Fibroblast of peridontal ligament (primary cell): ENCODE data around the gene STH.
"Not testable (repeated sequence)": the region's sequence is repeated elsewhere in the genome, so short reads cannot be mapped to it uniquely, and the experiment has no call there.

ENCODE experiments used
- DNase-seq: peaks from one replicate; pipeline ENCODE4 v3.0.0-alpha.2; 2010; ENCODE audit errors: extremely low read depth

The STH gene, protein sequence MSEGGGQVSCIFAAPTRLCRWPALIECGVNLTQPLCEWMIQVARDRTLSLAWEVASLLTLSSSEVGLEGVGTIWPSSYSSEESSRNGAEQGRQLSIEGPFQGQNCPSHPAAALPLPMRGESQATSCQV

GRCh38 chr17:45998987-45999899 is at the start of gene STH:
TSS of gene STH (plus strand) at chr17:45999250. CDS start at chr17:45999280, 30 bp downstream.
- no peak for DNase-seq

DNA sequence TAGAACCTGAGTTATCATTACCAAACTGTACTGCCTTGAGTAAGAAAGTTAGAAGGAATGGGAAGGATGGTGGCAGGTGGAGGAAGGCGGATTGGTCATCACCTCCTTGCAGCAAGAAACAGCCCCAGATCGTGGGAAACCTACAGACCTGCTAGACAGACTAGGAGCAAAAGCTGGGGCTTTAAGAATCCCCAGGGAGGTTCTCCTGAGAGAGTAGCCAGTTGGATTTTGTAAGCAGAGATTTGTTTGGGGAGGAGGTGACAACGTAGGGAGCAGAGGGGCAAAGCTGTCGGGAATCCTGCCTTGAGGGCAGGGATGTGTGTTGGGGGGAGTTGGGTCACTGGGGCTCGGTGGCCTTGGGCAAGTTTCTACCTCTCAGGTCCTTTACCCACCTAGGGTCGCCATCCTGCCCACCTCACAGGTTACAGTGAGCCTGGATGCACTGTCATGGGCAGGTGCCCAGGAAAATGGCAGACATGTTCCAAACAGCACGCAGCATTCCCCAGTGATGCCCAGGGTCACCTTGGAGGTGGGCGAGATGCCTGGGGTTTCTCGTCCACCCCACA is 49.2 kb upstream of the STH start:
- no peak for DNase-seq

DNA sequence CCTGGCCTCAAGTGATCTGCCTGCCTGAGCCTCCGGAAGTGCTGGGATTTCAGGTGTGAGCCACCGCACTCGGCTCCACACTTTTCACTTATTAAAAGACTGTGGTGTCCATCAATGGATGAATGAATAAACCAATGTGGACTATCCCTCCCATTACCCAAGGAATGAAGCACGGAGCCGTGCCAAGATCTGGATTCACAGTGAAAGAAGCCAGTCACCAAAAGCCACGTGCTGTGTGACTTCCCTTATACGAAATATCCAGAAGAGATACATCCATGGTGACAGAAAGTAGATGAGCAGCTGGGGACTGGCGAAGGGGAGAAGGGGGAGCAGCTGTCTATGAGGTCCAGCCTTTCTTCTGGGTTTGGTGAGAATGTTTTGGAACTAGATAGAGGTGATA is 48.2 kb upstream of the STH start:
- DNase-seq: no peak

DNA sequence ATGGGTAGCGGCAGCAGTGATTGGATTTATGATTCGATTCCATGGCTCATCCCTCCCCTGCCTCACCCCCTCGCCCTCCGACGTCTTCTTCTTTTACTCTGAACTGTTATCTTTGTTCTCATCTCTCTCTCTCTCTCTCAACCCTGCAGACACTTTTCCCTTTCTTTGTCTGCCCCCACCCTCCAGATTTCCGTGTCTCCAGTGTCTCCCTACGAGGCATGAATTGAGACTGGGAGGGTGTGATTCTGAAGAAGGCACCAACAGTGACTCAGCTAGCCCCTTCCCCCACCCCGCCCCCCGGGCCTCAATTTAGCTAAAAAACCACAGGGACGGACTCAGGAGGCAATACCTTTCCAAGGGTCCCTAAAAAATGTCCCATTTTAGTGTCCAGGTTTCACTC is 47.6 kb upstream of the STH start:
- DNase-seq: no peak

- no peak for DNase-seq
Observed at GRCh38 chr17:45951941-45952340, 47.1 kb upstream of the STH start.

GRCh38 chr17:45952814-45953320 is 46.2 kb upstream of the STH start:
- DNase-seq: no peak

DNA sequence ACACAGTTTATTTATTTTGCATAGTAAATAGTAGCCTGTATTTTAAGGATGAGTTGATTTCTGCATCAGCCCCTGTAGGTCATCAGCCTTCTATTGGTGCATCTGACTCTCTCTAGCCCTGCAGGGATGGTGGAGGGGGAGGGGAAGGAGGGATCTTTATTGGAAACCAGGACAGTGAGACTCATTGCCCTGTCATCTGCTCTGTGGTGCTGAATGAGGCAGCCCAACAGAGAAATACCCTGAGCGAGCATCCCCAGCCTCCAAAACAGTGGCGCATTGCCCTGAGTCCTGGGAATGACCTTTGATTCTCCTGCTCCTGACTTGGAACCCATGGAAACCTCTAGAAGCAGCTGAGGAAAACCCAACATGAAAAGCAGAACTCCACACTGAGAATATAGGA is 45.5 kb upstream of the STH start:
- no peak for DNase-seq

DNA sequence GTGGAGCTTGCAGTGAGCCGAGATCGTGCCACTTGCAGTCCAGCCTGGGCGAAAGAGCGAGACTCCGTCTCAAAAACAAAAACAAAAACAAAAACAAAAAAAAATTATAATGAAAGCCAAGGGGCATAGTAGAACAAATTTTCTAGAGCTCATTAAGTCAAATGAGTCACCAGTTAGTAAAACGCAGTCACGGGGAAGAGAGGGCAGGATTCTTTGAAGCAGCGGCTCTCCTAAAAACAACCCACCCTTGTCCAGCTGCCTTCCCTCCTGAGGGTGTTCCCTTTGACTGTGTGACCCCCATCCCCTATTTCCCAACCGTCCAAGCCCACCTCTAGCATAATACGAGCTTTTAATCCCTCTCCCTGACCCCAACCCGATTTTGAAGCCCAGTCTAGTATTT is 44.1 kb upstream of the STH start:
- DNase-seq: no peak

DNA sequence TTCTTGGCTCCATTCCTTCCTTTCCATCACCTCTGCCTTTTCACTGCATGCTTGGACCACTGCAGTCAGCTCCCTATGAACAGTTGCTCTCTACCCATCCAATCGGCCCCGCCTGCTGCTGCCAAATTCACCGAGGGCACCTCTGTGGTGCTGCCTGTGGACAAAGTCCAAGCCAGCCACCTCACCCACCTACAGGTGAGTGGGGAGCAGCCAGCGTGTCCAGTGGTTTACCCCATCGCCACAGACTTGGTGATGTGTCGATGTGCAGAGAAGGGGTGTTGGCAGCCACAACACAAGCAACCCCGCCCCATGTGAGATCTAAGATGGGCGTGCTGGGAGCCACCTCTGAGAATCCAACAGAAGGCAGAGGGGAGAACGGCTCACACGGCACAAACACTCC is 43.7 kb upstream of the STH start:
- DNase-seq: no peak

- no peak for DNase-seq
Observed at GRCh38 chr17:45956090-45956489, 43.0 kb upstream of the STH start.

DNA sequence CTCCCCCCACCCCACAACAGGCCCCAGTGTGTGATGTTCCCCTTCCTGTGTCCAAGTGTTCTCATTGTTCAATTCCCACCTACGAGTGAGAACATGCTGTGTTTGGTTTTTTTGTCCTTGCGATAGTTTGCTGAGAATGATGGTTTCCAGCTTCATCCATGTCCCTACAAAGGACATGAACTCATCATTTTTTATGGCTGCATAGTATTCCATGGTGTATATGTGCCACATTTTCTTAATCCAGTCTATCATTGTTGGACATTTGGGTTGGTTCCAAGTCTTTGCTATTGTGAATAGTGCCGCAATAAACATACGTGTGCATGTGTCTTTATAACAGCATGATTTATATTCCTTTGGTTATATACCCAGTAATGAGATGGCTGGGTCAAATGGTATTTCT is 42.3 kb upstream of the STH start:
- not testable (repeated sequence) for DNase-seq

DNA sequence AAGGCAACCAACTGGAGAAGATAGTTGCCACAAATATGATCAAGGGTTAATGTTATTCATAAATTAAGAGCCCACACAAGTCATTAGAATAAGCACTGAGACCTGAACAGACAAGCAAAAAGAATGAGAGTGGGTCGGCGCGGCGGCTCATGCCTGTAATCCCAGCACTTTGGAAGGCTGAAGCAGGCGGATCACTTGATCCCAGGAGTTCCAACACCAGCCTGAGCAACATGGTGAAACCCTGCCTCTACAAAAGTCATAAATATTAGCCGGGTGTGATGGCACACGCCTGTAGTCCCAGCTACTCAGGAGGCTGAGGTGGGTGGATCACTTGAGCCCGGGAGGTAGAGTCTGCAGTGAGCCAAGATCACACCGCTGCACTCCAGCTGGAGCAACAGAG is 40.7 kb upstream of the STH start:
- no peak for DNase-seq

DNA sequence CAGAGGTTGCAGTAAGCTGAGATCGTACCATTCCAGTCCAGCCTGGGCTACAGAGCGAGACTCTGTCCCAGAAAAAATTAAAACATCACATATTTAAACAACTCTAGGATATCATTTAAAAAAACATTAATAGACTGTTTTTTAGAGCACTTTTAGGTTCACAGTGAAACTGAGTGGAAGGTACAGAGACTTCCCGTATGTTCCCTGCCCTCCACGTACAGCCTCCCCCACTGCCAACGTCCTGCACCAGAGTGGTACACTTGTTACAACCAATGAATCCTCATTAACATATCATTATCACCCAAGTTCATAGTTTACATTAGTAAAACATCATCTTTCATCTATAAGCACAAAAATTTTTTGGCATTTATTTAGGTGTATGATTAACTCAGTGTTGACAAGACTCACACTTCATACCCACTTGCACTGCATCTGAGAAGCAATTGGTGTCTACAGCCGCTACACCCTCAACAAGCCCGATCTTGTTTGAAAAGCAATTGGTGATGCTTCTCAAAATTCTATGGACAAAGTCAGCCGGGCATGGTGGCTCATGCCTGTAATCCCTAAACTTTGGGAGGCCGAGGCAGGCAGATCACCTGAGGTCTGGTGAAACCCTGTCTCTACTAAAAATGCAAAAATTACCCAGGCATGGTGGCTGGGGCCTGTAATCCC is 39.9 kb upstream of the STH start:
- no peak for DNase-seq

DNA sequence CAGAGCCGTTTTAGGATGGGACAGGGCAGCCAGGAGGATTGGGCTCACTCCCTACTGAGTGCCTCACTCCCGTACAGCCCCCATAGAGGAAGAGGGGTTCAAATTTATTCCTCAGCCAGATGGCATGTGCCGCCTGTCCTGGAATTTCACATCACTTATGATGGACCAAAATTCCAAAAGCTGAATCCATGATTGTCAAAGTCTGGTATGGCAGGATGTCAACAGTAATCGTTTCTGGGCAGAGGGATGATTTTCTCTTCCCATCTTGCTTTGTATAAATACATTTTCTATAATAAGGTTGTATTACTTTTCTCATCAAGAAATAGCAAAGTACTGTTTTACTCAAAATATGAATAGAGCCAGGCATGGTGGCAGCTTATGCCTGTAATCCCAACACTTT is 38.7 kb upstream of the STH start:
- DNase-seq: no peak

- no peak for DNase-seq
Observed at GRCh38 chr17:45961206-45961605, 37.8 kb upstream of the STH start.

GRCh38 chr17:45962221-45962972 is 36.7 kb upstream of the STH start:
- no peak for DNase-seq

GRCh38 chr17:45963283-45963682 is 35.8 kb upstream of the STH start:
- no peak for DNase-seq

DNA sequence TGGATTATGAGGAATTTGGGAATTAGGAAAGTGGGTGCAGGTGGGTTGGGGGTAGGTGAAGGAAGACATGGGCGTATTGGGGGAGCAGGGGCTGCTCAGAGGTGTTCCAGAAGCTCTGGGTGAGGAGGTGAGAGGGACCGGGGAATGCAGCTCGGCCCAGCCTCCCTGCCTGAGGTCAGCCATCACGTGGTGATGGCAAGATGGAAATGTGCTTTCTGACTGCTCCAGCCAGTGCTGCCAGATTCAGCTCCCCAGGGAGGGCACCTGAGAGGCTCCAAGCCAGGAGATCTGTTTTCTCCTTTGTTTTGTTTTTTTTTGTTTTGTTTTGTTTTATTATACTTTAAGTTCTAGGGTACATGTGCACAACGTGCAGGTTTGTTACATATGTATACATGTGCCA is 35.2 kb upstream of the STH start:
- DNase-seq: no peak

GRCh38 chr17:45964634-45965033 is 34.4 kb upstream of the STH start:
- no peak for DNase-seq

DNA sequence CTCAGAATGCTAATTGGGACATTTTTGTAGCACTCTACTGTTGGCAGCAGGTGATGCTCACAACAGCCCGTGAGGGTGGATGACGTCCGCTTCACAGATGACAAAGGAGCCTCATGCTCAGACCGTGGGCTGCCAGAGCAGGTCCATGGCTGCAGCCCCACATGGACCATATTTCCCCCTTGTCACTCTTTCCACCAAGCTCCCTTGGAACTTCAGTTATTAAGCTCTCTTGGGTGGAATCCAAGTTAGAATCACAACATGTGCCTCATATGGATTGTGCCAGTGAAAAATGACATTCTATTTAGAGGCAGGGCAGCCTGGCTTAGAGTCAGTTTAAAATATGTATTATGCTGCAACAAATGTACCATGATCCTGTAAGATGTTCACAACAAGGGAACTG is 33.2 kb upstream of the STH start:
- no peak for DNase-seq

DNA sequence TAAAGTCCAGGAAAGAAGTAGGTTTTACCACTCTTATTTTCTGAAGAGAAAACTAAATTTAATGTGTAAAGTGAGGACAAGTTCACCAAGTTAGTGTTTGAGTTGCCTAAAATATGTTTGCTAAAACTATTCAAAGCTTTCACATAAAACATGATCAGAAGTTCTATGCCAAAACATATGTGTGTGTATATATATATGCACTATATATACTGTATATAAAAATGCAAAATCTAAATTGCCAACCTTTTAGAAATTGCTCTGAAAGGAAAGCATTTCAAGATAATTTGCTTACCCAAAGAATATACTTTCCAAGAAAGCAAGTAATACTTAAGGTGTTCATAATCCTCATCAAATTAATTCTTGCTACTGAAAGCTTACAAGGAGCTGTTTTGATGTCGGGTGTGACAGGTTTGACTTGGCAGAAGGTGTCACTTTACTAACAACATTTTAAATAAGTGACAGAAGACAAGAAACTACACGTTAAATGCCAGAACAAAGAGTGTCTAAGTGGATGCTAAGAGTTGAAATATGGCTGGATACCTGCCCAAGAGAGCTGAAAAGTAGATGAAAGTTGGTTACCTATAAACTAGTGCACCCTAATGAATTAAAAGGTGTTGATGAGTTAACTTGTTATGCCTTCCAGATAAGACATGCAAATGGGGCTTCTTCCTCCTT is 32.3 kb upstream of the STH start:
- DNase-seq: no peak
